PFSK-1 (cell line): ENCODE data around the gene GMPR.

Source experiments
- POLR2AphosphoS5 ChIP-seq: IDR thresholded peaks from 2 replicates; pipeline ENCODE4 v1.6.1; 2012; ENCODE audit warnings: low read depth, mild to moderate bottlenecking, control low read depth, low read length, moderate library complexity
- REST ChIP-seq, 2 experiments: IDR thresholded peaks; 2 replicates each; pipeline versions ENCODE4 v1.6.1 to v1.8.0; 2011 to 2012; ENCODE audit warnings: low read depth in 2 of 2, low read length in 2 of 2, control low read depth in 1 of 2, inconsistent platforms in 1 of 2, mild to moderate bottlenecking in 1 of 2, moderate library complexity in 1 of 2; ENCODE audit not compliant: insufficient read depth in 1 of 2
- TAF1 ChIP-seq: IDR thresholded peaks from 2 replicates; pipeline ENCODE4 v1.6.1; 2012; ENCODE audit warnings: low read length, control low read depth, borderline replicate concordance; ENCODE audit not compliant: insufficient read depth

- TF ChIP-seq TAF1, result no peak
- TF ChIP-seq REST (IDR thresholded peaks at IDR 0.05; ENCODE audit: insufficient read depth in 1 of 2, low read depth in 2 of 2, low read length in 2 of 2), result no peak
- TF ChIP-seq POLR2AphosphoS5, result no peak
These were observed 26.1 kb upstream of the GMPR start for GRCh38 chr6:16212276-16212675.
